SK-N-MC (cell line): ENCODE results near the gene LSM12.
A peak's percentile ranks its signal among the peaks of the same experiment; 100 is the strongest.

Experiments used
- DNase-seq: peaks from one replicate; pipeline ENCODE4 v3.0.0-alpha.2; 2011; ENCODE audit warnings: low read depth, low spot score
- H3K27ac ChIP-seq: fragments of 200-600 bp; sonication (generic); 2 replicates; pipeline ENCODE4 v1.5.1; 2016; ENCODE audit warnings: mixed run types
- H3K36me3 ChIP-seq: fragments of 200-600 bp; sonication (generic); 2 replicates; pipeline ENCODE4 v1.6.1; 2017; ENCODE audit warnings: antibody characterized with exemption, low read length, mixed read lengths; ENCODE audit not compliant: insufficient read depth
- H3K4me3 ChIP-seq: fragments of 200-600 bp; sonication (generic); 2 replicates; pipeline ENCODE4 v1.5.1; 2016
- H3K9ac ChIP-seq: fragments of 200-600 bp; sonication (generic); 2 replicates; pipeline ENCODE4 v1.8.0; 2017; ENCODE audit warnings: mixed run types, mixed read lengths; ENCODE audit not compliant: insufficient read length
- H3K9me3 ChIP-seq: fragments of 200-600 bp; sonication (generic); 2 replicates; pipeline ENCODE4 v1.6.1; 2017; ENCODE audit warnings: low read depth, mild to moderate bottlenecking, antibody characterized with exemption, low read length, moderate library complexity, mixed read lengths
- EZH2 ChIP-seq: fragments of 200-600 bp; sonication (generic); IDR thresholded peaks from one replicate; pipeline ENCODE4 v1.6.1; 2017; ENCODE audit warnings: antibody characterized with exemption
- FOXP2 ChIP-seq: optimal IDR thresholded peaks from 2 replicates; pipeline ENCODE3; 2011; ENCODE audit warnings: mild to moderate bottlenecking, moderate library complexity; ENCODE audit not compliant: insufficient read depth; ENCODE audit errors: extremely low read length, control extremely low read depth
- POLR2AphosphoS5 ChIP-seq: IDR thresholded peaks from 2 replicates; pipeline ENCODE4 v1.6.1; 2012; ENCODE audit warnings: mild to moderate bottlenecking, low read depth, low read length, borderline replicate concordance

The LSM12 gene

DNA sequence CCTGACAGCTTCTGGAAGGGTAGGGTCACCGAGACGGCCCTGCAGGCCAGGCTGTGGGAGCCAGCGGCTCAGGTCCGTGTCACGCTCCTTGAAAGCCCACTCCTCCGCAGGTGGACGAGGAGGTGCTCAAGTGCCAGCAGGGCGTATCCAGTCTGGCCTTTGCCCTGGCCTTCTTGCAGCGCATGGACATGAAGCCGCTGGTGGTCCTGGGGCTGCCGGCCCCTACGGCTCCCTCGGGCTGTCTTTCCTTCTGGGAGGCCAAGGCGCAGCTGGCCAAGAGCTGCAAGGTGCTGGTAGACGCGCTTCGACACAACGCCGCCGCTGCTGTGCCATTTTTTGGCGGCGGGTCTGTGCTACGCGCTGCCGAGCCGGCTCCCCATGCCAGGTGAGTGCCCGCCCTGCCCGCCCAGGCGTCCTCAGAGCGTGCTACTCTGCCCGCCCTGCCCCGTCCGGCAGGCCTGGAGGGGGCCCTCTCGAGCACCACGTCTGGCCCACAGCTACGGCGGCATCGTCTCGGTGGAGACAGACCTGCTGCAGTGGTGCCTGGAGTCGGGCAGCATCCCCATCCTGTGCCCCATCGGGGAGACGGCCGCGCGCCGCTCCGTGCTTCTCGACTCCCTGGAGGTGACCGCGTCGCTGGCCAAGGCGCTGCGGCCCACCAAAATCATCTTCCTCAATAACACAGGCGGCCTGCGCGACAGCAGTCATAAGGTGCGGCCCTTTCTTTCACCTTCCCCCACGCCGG lies 60.8 kb downstream of the LSM12 start:
- no peak for TF ChIP-seq FOXP2
- no peak for TF ChIP-seq EZH2
- no peak for TF ChIP-seq POLR2AphosphoS5
- Histone ChIP-seq H3K4me3 (peak overlapping the region; percentile 80), H3K36me3 (no peaks in the 10 kb centered on the region), H3K27ac (no peak overlapping the region), H3K9me3 (no peaks in the 10 kb centered on the region), H3K9ac (peak overlapping the region; percentile 26)
- DNase-seq = no peak

DNA sequence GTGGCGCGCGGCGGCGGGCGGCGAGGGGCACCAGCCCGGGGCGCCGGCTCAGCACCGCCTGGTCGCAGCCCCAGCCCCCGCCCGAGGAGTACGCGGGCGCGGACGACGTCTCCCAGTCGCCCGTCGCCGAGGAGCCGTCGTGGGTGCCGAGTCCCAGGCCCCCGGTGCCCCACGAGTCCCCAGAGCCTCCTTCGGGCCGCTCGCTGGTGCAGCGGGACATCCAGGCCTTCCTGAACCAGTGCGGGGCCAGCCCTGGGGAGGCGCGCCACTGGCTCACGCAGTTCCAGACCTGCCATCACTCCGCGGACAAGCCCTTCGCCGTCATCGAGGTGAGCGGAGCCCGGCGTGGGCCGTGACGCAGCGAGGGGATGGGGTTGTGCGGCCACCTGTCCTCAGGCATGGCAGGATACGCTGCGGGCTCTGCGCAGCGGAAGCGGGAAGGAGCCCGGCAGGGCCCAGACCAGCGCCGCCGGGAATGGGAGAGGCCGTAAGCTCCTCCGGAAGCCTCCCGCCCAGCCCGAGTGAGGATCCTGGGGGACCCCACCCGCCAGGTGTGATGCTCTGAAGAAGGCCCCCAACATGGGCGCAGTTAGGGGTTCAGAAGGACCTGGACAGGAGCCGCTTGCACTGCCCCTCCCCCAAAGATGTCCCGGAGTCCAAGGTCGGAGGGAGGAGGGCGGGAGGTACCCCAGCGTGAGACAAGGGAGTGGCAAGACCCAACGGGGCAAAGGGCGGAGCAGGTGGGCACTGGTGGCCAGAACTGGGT lies 61.5 kb downstream of the LSM12 start:
- no peak overlapping the region for H3K9ac ChIP-seq
- no peak for DNase-seq
- H3K9me3 ChIP-seq = no peaks in the 10 kb centered on the region
- H3K27ac ChIP-seq = no peak overlapping the region
- H3K4me3 ChIP-seq = no peak overlapping the region
- TF ChIP-seq EZH2 = no peak
- TF ChIP-seq FOXP2 = no peak
- no peak for TF ChIP-seq POLR2AphosphoS5
- H3K36me3 ChIP-seq = no peaks in the 10 kb centered on the region

DNA sequence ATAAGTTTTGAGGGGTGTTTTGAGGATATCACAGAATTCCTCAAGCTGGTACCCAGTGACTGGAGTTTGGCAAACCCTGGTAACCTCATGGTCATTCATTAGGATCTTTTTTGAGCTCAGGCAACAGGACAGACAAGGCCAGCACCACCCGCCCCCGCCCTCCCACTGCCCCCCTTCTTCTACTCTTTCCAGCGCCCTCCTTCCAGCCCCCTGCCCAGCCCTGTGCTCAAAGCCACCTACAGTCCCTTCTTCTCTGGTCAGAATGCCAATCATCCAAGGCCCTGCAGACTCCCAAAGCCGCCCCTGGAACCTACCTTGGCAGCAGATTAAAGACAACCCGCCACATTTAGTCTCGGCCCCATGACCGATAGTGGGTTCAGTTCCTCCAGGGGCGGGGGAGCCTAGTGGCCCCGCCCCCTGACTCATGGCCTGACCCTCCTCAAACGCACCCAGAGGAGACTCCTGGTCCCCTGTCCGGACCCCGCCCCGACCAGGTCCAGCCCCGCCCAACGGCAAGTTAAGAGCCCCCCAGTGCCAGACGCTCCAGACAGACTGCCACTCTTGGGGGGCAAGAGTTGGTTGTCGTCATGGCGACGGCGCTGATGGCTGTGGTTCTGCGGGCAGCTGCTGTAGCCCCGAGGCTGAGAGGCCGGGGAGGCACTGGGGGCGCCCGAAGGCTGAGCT lies 62.3 kb downstream of the LSM12 start, which contains the start of gene NAGS:
Gene NAGS (plus strand): TSS at position 546 of the 684 bp plus-strand sequence. CDS start 42 bp downstream, at position 588.
- H3K9me3 ChIP-seq = no peaks in the 10 kb centered on the region
- no peak within 1 kb of the TSS for H3K4me3 ChIP-seq
- H3K36me3 ChIP-seq = no peaks in the 10 kb centered on the region
- TF ChIP-seq POLR2AphosphoS5 = no peak
- no peak for TF ChIP-seq FOXP2
- TF ChIP-seq EZH2 = no peak
- DNase-seq = no peak
- H3K27ac ChIP-seq = no peak within 1 kb of the TSS
- no peak within 1 kb of the TSS for H3K9ac ChIP-seq

DNA sequence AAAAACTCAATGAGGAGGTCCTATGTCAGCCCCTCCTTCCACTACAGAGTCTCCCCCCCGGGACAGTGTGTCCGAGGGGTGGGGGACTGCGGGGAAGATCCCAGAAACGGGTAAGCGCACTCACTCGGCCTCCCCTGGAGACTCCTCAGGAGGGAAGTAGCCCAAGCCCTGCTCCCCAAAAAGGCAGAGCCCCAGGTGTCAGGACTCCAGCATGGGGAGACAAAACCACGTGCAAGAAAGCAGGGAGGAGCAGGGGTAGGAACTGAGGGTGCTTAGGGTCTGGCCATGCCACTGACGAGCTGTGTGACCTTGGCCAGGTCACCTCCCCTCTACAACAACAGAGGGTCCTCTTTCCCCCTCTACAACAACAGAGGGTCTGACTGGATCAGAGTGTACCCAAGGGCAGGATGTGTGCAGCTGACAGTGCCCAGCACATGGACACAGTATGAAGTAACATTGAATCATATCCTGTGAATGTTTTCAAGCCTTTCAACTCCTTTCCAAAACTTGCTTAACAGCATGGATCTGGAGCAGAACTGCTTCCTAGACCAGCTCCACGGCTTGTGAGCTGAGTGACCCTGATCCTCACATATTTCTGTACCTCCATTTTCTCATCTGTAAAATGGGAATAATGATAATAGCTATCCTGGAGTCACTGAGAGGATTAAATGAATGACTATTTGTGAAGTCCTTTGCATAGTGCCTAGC lies 64.2 kb downstream of the LSM12 start:
- no peak overlapping the region for H3K4me3 ChIP-seq
- DNase-seq = no peak
- no peak overlapping the region for H3K9ac ChIP-seq
- no peaks in the 10 kb centered on the region for H3K36me3 ChIP-seq
- TF ChIP-seq FOXP2 (no peak), POLR2AphosphoS5 (no peak), EZH2 (no peak)
- H3K27ac ChIP-seq = no peak overlapping the region
- H3K9me3 ChIP-seq = no peaks in the 10 kb centered on the region

DNA sequence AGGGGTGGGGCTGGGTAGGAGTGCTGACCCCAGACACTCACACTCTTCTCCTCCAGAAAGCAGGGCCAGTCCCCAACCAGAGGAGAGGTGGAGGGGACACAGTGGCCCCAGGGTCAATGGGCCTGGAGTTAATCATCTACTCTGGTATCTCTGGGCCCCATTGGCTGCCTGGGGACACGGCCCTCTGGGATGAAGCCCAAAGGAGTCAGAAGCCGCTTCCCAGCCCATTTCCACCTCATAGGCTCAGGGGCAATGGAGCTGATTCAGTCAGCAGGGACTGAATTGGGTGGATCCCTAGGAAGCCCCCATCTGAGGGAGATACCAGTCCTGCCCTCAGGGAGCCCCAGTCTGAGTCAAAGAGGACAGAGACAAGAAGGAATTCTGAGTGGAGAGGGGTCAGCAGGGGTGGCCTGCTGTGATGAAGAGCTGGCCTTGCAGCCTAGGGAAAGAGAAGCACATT lies 65.0 kb downstream of the LSM12 start:
- Histone ChIP-seq H3K4me3 (no peak overlapping the region), H3K9me3 (no peaks in the 10 kb centered on the region), H3K27ac (no peak overlapping the region), H3K9ac (no peak overlapping the region), H3K36me3 (no peaks in the 10 kb centered on the region)
- no peak for TF ChIP-seq POLR2AphosphoS5
- TF ChIP-seq FOXP2 = no peak
- TF ChIP-seq EZH2 = no peak
- no peak for DNase-seq

DNA sequence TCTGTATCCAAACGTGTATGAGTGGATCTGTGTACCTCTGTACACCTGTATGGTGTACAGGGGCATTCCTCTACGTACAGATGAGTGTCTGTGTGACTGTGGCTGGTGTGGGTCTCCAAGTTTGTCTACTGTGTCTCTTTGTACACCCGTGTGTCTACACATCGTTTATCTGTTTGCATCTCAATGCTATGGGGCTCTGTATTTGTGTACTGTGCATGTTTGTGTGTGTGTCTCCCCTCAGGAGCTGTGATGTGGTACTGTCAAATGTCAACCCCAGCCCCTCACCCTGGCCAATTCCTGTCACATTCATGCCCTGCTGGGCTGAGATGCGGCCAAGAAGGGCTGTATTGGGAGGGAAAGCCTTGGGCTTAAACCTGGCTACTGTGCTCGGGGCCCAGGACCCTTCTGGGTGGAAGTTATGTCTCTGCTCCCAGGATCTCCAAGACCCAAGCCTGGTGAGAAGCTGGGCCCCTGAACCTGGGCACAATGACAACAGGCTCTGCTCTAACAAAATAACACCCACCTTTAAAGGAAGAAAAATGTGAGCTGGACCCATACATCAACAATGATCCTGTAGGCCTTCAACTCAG lies 65.5 kb downstream of the LSM12 start:
- no peaks in the 10 kb centered on the region for H3K9me3 ChIP-seq
- no peak overlapping the region for H3K9ac ChIP-seq
- H3K27ac ChIP-seq = no peak overlapping the region
- no peak for DNase-seq
- no peak overlapping the region for H3K4me3 ChIP-seq
- TF ChIP-seq EZH2 = no peak
- TF ChIP-seq POLR2AphosphoS5 = no peak
- no peak for TF ChIP-seq FOXP2
- H3K36me3 ChIP-seq = no peaks in the 10 kb centered on the region

DNA sequence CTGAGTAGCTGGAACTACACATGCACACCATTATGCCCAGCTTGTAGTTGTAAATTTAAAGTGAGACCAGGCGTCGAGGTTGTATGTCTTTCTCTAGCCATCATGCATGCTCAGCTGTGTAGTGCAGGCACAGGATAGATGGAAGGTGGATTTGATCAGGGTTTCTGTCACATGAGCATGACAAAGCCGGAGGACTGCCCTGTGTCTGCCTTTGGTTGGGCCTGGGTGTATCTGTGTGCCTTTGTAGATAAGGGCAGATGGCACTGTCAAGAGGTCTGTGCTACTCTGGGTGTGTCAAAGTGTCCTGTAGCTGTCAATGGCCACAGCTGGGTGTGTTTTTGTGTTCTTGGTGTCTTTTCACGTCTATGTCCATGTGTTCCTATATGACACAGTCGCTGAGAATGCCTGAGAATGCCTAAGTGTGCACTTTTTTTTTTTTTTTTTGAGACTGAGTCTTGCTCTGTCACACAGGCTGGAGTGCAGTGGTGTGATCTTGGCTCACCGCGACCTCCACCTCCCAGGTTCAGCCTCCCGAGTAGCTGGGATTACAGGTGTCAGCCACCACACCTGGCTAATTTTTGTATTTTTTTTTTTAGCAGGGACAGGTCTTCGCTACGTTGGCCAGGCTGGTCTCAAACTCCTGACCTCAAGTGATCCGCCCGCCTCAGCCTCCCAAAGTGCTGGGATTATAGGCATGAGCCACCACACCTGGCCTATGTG lies 66.2 kb downstream of the LSM12 start:
- no peak for TF ChIP-seq EZH2
- TF ChIP-seq POLR2AphosphoS5 = no peak
- no peak for TF ChIP-seq FOXP2
- H3K4me3 ChIP-seq = no peak overlapping the region
- no peak overlapping the region for H3K27ac ChIP-seq
- no peaks in the 10 kb centered on the region for H3K36me3 ChIP-seq
- no peak overlapping the region for H3K9ac ChIP-seq
- no peaks in the 10 kb centered on the region for H3K9me3 ChIP-seq
- no peak for DNase-seq
